GM12878 (cell line): ENCODE measurements around the gene KLHL1. TPM values are rescaled to one million over a fixed set of nuclear protein-coding genes. Genes with fewer than 3 reads are reported as not detected.

Experiments
- ATAC-seq: fragments of 200-7000 bp; cut with Tn5 transposase; 3 replicates; pipeline ENCODE4 v1.9.1; 2020; ENCODE audit warnings: mild to moderate bottlenecking, moderate library complexity
- BruUV-seq: library from RNA; stranded (reverse); fragments of 400-500 nt; replicated peaks from 2 replicates; lab custom pipeline; 2021; lab: Mats Ljungman, UMichigan
- CTCF ChIA-PET: fragments of 300-600 bp; sonication (Branson Sonifier 250); formaldehyde crosslinking; extraction: SDS; loops from one replicate; lab custom pipeline; 2021; ENCODE audit warnings: inconsistent platforms; lab: Yijun Ruan, JAX
- POLR2A ChIA-PET: fragments of 350-600 bp; formaldehyde crosslinking; extraction: SDS; loops from one replicate; lab custom pipeline; 2021; ENCODE audit warnings: inconsistent platforms; lab: Charles Lee
- RAD21 ChIA-PET: fragments of 300-600 bp; sonication (Branson Sonifier 250); formaldehyde crosslinking; loops from one replicate; lab custom pipeline; 2023; ENCODE audit warnings: antibody characterized with exemption; ENCODE audit not compliant: unreplicated experiment; lab: Charles Lee
- SMC1A ChIA-PET: fragments of 300-600 bp; sonication (Branson Sonifier 250); formaldehyde crosslinking; loops from one replicate; lab custom pipeline; 2023; ENCODE audit not compliant: unreplicated experiment, uncharacterized antibody; lab: Charles Lee
- DNase-seq: peaks from one replicate; pipeline ENCODE4 v3.0.0-alpha.2; 2011; ENCODE audit warnings: low read depth, low spot score
- FAIRE-seq: peaks from 3 replicates; lab custom pipeline; 2011; peaks lifted over from hg19 to GRCh38; lab: Jason Lieb, UNC
- H2AFZ ChIP-seq: 2 replicates; pipeline ENCODE4 v1.6.0; 2011; ENCODE audit warnings: low read depth, low read length, control low read depth; ENCODE audit not compliant: control insufficient read depth
- H3K27ac ChIP-seq: 2 replicates; pipeline ENCODE4 v1.5.1; 2011; ENCODE audit warnings: control low read depth; ENCODE audit not compliant: control insufficient read depth, insufficient read depth
- H3K27me3 ChIP-seq, 2 experiments: replicated peaks in 1 of 2; 2 replicates each; pipeline versions ENCODE4 v1.6.0 to v1.6.1; 2011; ENCODE audit warnings: low read length in 1 of 2; ENCODE audit not compliant: control insufficient read depth in 2 of 2, insufficient read depth in 2 of 2
- H3K36me3 ChIP-seq, 2 experiments: 2 replicates each; pipeline ENCODE4 v1.5.1; 2011; ENCODE audit warnings: low read length in 1 of 2; ENCODE audit not compliant: control insufficient read depth in 2 of 2, insufficient read depth in 2 of 2
- H3K4me1 ChIP-seq: 2 replicates; pipeline ENCODE4 v1.6.1; 2011; ENCODE audit warnings: mild to moderate bottlenecking, low read length, moderate library complexity, mixed read lengths; ENCODE audit not compliant: control insufficient read depth, insufficient read depth
- H3K4me2 ChIP-seq: 2 replicates; pipeline ENCODE4 v1.6.0; 2011; ENCODE audit warnings: control low read depth; ENCODE audit not compliant: control insufficient read depth, insufficient read depth
- H3K4me3 ChIP-seq: fragments of 200-600 bp; sonication (generic); 2 replicates; pipeline ENCODE4 v1.5.1; 2016
- H3K79me2 ChIP-seq: 2 replicates; pipeline ENCODE4 v1.6.0; 2011; ENCODE audit warnings: low read length; ENCODE audit not compliant: control insufficient read depth, insufficient read depth
- H3K9ac ChIP-seq: 2 replicates; pipeline ENCODE4 v1.8.0; 2011; ENCODE audit warnings: low read length, control low read depth, mixed read lengths; ENCODE audit not compliant: control insufficient read depth, insufficient read depth
- H3K9me3 ChIP-seq: replicated peaks from 3 replicates; pipeline ENCODE4 v1.5.1; 2011; ENCODE audit warnings: mild to moderate bottlenecking, low read length; ENCODE audit not compliant: control insufficient read depth, insufficient read depth
- H4K20me1 ChIP-seq: 2 replicates; pipeline ENCODE4 v1.6.0; 2011; ENCODE audit not compliant: control insufficient read depth, insufficient read depth
- ATF3 ChIP-seq: IDR thresholded peaks from 2 replicates; pipeline ENCODE4 v1.6.1; 2011; ENCODE audit warnings: low read depth, mild to moderate bottlenecking, low read length, moderate library complexity, borderline replicate concordance; ENCODE audit errors: extremely low read depth
- CEBPZ ChIP-seq: fragments of 150-350 bp; IDR thresholded peaks from 2 replicates; pipeline ENCODE4 v1.6.1; 2016; ENCODE audit warnings: low read depth, low read length
- CHD4 ChIP-seq: fragments of 200-600 bp; sonication (generic); IDR thresholded peaks from 2 replicates; pipeline ENCODE4 v1.6.1; 2016; ENCODE audit warnings: mild to moderate bottlenecking
- IRF3 ChIP-seq: fragments of 450-650 bp; IDR thresholded peaks from 2 replicates; pipeline ENCODE4 v1.6.1; 2014; ENCODE audit warnings: mild to moderate bottlenecking
- JUNB ChIP-seq: IDR thresholded peaks from 2 replicates; pipeline ENCODE4 v1.6.1; 2016; ENCODE audit warnings: antibody characterized with exemption, mild to moderate bottlenecking
- JUND ChIP-seq: IDR thresholded peaks from 2 replicates; pipeline ENCODE4 v1.6.1; 2012; ENCODE audit warnings: low read depth, mild to moderate bottlenecking, low read length, improper control_type of control experiment, moderate library complexity
- LARP7 ChIP-seq: fragments of 450-650 bp; IDR thresholded peaks from 2 replicates; pipeline ENCODE4 v1.6.1; 2017; ENCODE audit warnings: mild to moderate bottlenecking
- NR2C2 ChIP-seq: IDR thresholded peaks from 2 replicates; pipeline ENCODE4 v1.6.1; 2011; ENCODE audit warnings: borderline replicate concordance, low read depth; ENCODE audit not compliant: control insufficient read depth, insufficient read length
- POU2F2 ChIP-seq: IDR thresholded peaks from 3 replicates; pipeline ENCODE4 v1.6.1; 2011; ENCODE audit warnings: low read depth, mild to moderate bottlenecking, low read length, borderline replicate concordance
- RBBP5 ChIP-seq: fragments of 200-600 bp; sonication (generic); conservative IDR thresholded peaks from 2 replicates; pipeline ENCODE4 v1.6.1; 2016
- USF1 ChIP-seq: IDR thresholded peaks from 2 replicates; pipeline ENCODE4 v1.6.1; 2011; ENCODE audit warnings: borderline replicate concordance, low read depth, mild to moderate bottlenecking, moderate library complexity, mixed read lengths, low read length; ENCODE audit not compliant: insufficient read depth; ENCODE audit errors: extremely low read length
- ZBTB40 ChIP-seq: fragments of 450-650 bp; IDR thresholded peaks from 2 replicates; pipeline ENCODE4 v1.6.1; 2016; ENCODE audit warnings: mild to moderate bottlenecking, moderate library complexity, borderline replicate concordance
- ZNF24 ChIP-seq: fragments of 450-650 bp; IDR thresholded peaks from 2 replicates; pipeline ENCODE4 v1.6.1; 2017; ENCODE audit warnings: antibody characterized with exemption, mild to moderate bottlenecking
- ZZZ3 ChIP-seq: IDR thresholded peaks from 2 replicates; pipeline ENCODE4 v1.6.1; 2011; ENCODE audit warnings: low read depth; ENCODE audit not compliant: control insufficient read depth, insufficient read length
- WGBS: methylation state at CpG from one replicate; pipeline ENCODE4 v1.1.6; 2016; ENCODE audit warnings: low lambda C conversion rate; ENCODE audit not compliant: insufficient replicate concordance, insufficient coverage; ENCODE audit errors: missing lambda C conversion rate; 5-methylcytosine and 5-hydroxymethylcytosine counted together
- in situ Hi-C: fragments of 300-500 bp; cut with MboI; formaldehyde crosslinking; loops from 9 replicates; pipeline ENCODE4 v1.14.3; 2018; ENCODE audit warnings: mixed read lengths
- intact Hi-C: fragments of 100-400 bp; cut with micrococcal nuclease; formaldehyde crosslinking; loops from one replicate; pipeline ENCODE4 v1.14.2; 2022; ENCODE audit not compliant: unreplicated experiment
- polyA plus RNA-seq, 11 experiments: library from polyadenylated mRNA; depleted of rRNA in 4 of 11; unstranded in 6 of 11; stranded (reverse) in 5 of 11; fragments of >200 nt; fragmentation: Nextera tagmentation in 4 of 11; fragmentation: Illumina TruSeq in 1 of 11; extraction: Ambion mirVana in 4 of 11; extraction: Trizol in 1 of 11; gene quantifications; 1 replicate in 1 of 11; 2 replicates in 10 of 11; pipeline versions ENCODE4 v1.2.1 to v1.2.3, GENCODE V29; 2011 to 2016; ENCODE audit warnings: inconsistent platforms in 2 of 11, missing spikeins in 2 of 11, low read depth in 1 of 11
- total RNA-seq, 4 experiments: library from RNA; depleted of rRNA in 3 of 4; stranded (reverse); fragments of >200 nt in 3 of 4; fragmentation: Illumina TruSeq in 1 of 4; extraction: Trizol in 1 of 4; gene quantifications; 2 replicates each; pipeline versions ENCODE4 v1.2.1 to v1.2.3, GENCODE V29; 2013 to 2021

KLHL1 gene
- total and polyA plus RNA-seq, 10 of the 15 experiments (the other 5 are each of a cell fraction or from before 2014, with no cell fraction given), result 0.02 to 0.13 (median 0.05) TPM; not detected in 2

GRCh38 chr13:69975496-69975895 is 132.8 kb downstream of the KLHL1 start:
- no TSS peak for BruUV-seq
- no peak overlapping the region for H3K4me3 ChIP-seq
- 28% methylated on average over 2 of the region's 2 CpGs for WGBS
- CTCF ChIA-PET, result no interaction called here
- no peak for TF ChIP-seq RBBP5
- no peak for TF ChIP-seq LARP7
- TF ChIP-seq ZNF24, result no peak
- TF ChIP-seq ATF3, result no peak
- TF ChIP-seq CEBPZ, result no peak
- no peak for TF ChIP-seq CHD4
- TF ChIP-seq IRF3, result no peak
- no peak for TF ChIP-seq NR2C2
- no peak for TF ChIP-seq POU2F2
- no peak for TF ChIP-seq USF1
- no peak for TF ChIP-seq ZBTB40
- no peak for TF ChIP-seq ZZZ3
- no peak for TF ChIP-seq JUND
- TF ChIP-seq JUNB, result no peak
- no peak for ATAC-seq
- H3K4me1 ChIP-seq, result no peaks in the 10 kb centered on the region
- H2AFZ ChIP-seq, result no peak overlapping the region
- intact Hi-C loops (no loop called here), in situ Hi-C loops (no loop called here)
- H3K36me3 ChIP-seq, result no peaks in the 10 kb centered on the region
- no peak for FAIRE-seq
- no peak overlapping the region for H3K4me2 ChIP-seq
- no peaks in the 10 kb centered on the region for H3K27me3 ChIP-seq
- no peaks in the 10 kb centered on the region for H3K9me3 ChIP-seq
- RAD21 ChIA-PET, result interaction anchor here (1.3 kb wide), 1 partner anchor 12 kb away, joined by 4 read pairs; no protein-coding TSS in a partner anchor
- SMC1A ChIA-PET, result interaction anchor here (1.4 kb wide), 1 partner anchor 12 kb away, joined by 7 read pairs; no protein-coding TSS in a partner anchor
- H3K79me2 ChIP-seq, result no peaks in the 10 kb centered on the region
- no peaks in the 10 kb centered on the region for H4K20me1 ChIP-seq
- no peak overlapping the region for H3K27ac ChIP-seq
- POLR2A ChIA-PET, result interaction anchor here (1.1 kb wide), 1 partner anchor 17 kb away, joined by 3 read pairs; no protein-coding TSS in a partner anchor
- no peak for DNase-seq
- H3K9ac ChIP-seq, result no peak overlapping the region
